ENCODE results near the gene NEUROD2. TPM values are rescaled to one million over a fixed set of nuclear protein-coding genes. Genes with fewer than 3 reads are reported as not detected.

Gene NEUROD2
- total RNA-seq, 1 donor from 2014 or later = not detected

Other genes with a start within 250 kb of the NEUROD2 start
- 11.5 and 14.0 TPM in 2 replicates for gene FBXL20, start 206.3 kb downstream of the NEUROD2 start, total RNA-seq
- gene MED1, start 156.7 kb downstream of the NEUROD2 start, total RNA-seq = 22.7 and 27.9 TPM in 2 replicates
- gene CDK12, start 146.4 kb downstream of the NEUROD2 start, total RNA-seq = 31.0 and 40.9 TPM in 2 replicates
- not detected in 2 replicates for gene PPP1R1B, start 19.0 kb upstream of the NEUROD2 start, total RNA-seq
- gene STARD3, start 29.2 kb upstream of the NEUROD2 start, total RNA-seq = 31.4 and 50.2 TPM in 2 replicates
- 0.05 and 2.1 TPM in 2 replicates for gene TCAP, start 57.4 kb upstream of the NEUROD2 start, total RNA-seq
- not detected in 2 replicates for gene PNMT, start 60.5 kb upstream of the NEUROD2 start, total RNA-seq
- 6.0 and 7.5 TPM in 2 replicates for gene PGAP3, start 80.1 kb upstream of the NEUROD2 start, total RNA-seq
- gene ERBB2, start 92.1 kb upstream of the NEUROD2 start, total RNA-seq = 18.5 and 20.1 TPM in 2 replicates
- 49.0 and 51.2 TPM in 2 replicates for gene MIEN1, start 122.6 kb upstream of the NEUROD2 start, total RNA-seq
- not detected in 2 replicates for gene GRB7, start 130.0 kb upstream of the NEUROD2 start, total RNA-seq

Data from glomerular endothelial cell (primary cell).